ENCODE results near the gene TRPM5.

TRPM5 gene

GRCh38 chr11:2426221-2426620, 18.1 kb downstream of the TRPM5 start:
- DNase-seq (ENCODE audit: extremely low spot score) = no peak
- CTCF ChIA-PET = interaction anchor here (1.4 to 9.8 kb wide), 4 partner anchors 105 to 504 kb away, joined by 3 to 204 read pairs (median 32); no protein-coding TSS in a partner anchor
- TF ChIP-seq CTCF (IDR thresholded peaks at IDR 0.05; ENCODE audit: control extremely low read depth, extremely low read depth, low read depth, missing control alignments) = no peak
- POLR2A ChIA-PET = no interaction called here

GRCh38 chr11:2425506-2425905, 18.8 kb downstream of the TRPM5 start:
- no peak for DNase-seq (ENCODE audit: extremely low spot score)
- CTCF ChIA-PET = interaction anchor here (1.4 to 9.8 kb wide), 5 partner anchors 106 to 505 kb away, joined by 3 to 485 read pairs (median 33); partner anchors contain the start of genes C11orf21 and TSPAN32
- POLR2A ChIA-PET = no interaction called here
- TF ChIP-seq CTCF (IDR thresholded peaks at IDR 0.05; ENCODE audit: control extremely low read depth, extremely low read depth, low read depth, missing control alignments) = no peak

- DNase-seq (ENCODE audit: extremely low spot score) = no peak
- CTCF ChIA-PET = interaction anchor here (1.4 to 9.8 kb wide), 4 partner anchors 107 to 506 kb away, joined by 3 to 485 read pairs (median 118); partner anchors contain the start of genes C11orf21 and TSPAN32
- POLR2A ChIA-PET = no interaction called here
- no peak for TF ChIP-seq CTCF (IDR thresholded peaks at IDR 0.05; ENCODE audit: control extremely low read depth, extremely low read depth, low read depth, missing control alignments)
These were observed 19.4 kb downstream of the TRPM5 start for GRCh38 chr11:2424811-2425495.

- DNase-seq (ENCODE audit: extremely low spot score) = no peak
- CTCF ChIA-PET = interaction anchor here (1.0 to 9.8 kb wide), 4 partner anchors 15 to 466 kb away, joined by 3 to 485 read pairs (median 118); partner anchors contain the start of genes C11orf21 and TSPAN32
- POLR2A ChIA-PET = no interaction called here
- TF ChIP-seq CTCF (IDR thresholded peaks at IDR 0.05; ENCODE audit: control extremely low read depth, extremely low read depth, low read depth, missing control alignments) = no peak
These were observed 20.9 kb downstream of the TRPM5 start for GRCh38 chr11:2423157-2424025.

GRCh38 chr11:2422461-2423156, 21.7 kb downstream of the TRPM5 start:
- DNase-seq (ENCODE audit: extremely low spot score) = no peak
- POLR2A ChIA-PET = no interaction called here
- CTCF ChIA-PET = interaction anchor here (1.0 to 9.8 kb wide), 5 partner anchors 14 to 467 kb away, joined by 3 to 485 read pairs (median 46); partner anchors contain the start of genes C11orf21 and TSPAN32
- no peak for TF ChIP-seq CTCF (IDR thresholded peaks at IDR 0.05; ENCODE audit: control extremely low read depth, extremely low read depth, low read depth, missing control alignments)

GRCh38 chr11:2421996-2422395, 22.3 kb downstream of the TRPM5 start:
- ChIA-PET CTCF (interaction anchor here (1.0 to 9.8 kb wide), 5 partner anchors 14 to 223 kb away, joined by 3 to 485 read pairs (median 46); partner anchors contain the start of genes C11orf21 and TSPAN32), POLR2A (no interaction called here)
- DNase-seq (ENCODE audit: extremely low spot score) = no peak
- TF ChIP-seq CTCF (IDR thresholded peaks at IDR 0.05; ENCODE audit: control extremely low read depth, extremely low read depth, low read depth, missing control alignments) = no peak
